ENCODE results near the gene IFIT2.

GRCh38 chr10:89301232-89301631 lies 614 bp upstream of the IFIT2 start:
- no peak for TF ChIP-seq CTCF (conservative IDR thresholded peaks at IDR 0.05)
- no peak for TF ChIP-seq ZFX (IDR thresholded peaks at IDR 0.05)

All from C4-2B (cell line).